Heart left ventricle (tissue), 13 donors: ENCODE results near the gene OLFM1.

Source experiments
- CTCF ChIP-seq, 12 donors: fragments of 200-600 bp; sonication (generic) in 4 of 12; IDR thresholded peaks; one replicate each; pipeline versions ENCODE4 v1.5.0 to v1.8.0; 2018 to 2022; ENCODE audit warnings: antibody characterized with exemption in 12 of 12, mild to moderate bottlenecking in 5 of 12
- POLR2A ChIP-seq, 2 donors: fragments of 450-650 bp; IDR thresholded peaks; one replicate each; pipeline ENCODE4 v1.6.1; 2017; ENCODE audit warnings: antibody characterized with exemption in 2 of 2, mild to moderate bottlenecking in 2 of 2, moderate library complexity in 2 of 2
- donor health status: ischemic (EF 13 %, LVEDD 7.1; RV severe dilation, severe dysfunction).
- donor health status: DM: no; HTN: yes; CAD: no.
- donor health status: DM: no; HTN: no; CAD: no.
- donor health status: ischemic (EF 25% LVEDD 6.9; RV normal size, moderate dysfunction).
- donor health status: ischemic (EF 25% LVEDD 5.7; RV mildly dilated, moderate dysfunction).
- donor health status: ischemic (EF 35%, LVEDD 5.7; RV mildly dilated, moderate dysfunction).
- donor health status: nonischemic (EF 11% LVEDD 7.7; RV severe dilation, severe dysfunction).
- donor health status: DM: yes; HTN: yes; CAD: no.
- donor health status: PGD.
- donor health status: ischemic (EF 29% LVEDD 5.4; RV normal size, mild dysfunction).
- donor health status: nonischemic (EF 23%, LVEDD 6.1; RV moderate dilation, normal function).

- TF ChIP-seq CTCF (IDR thresholded peaks at IDR 0.05) (no peak), POLR2A (IDR thresholded peaks at IDR 0.05) (no peak)
Measured at GRCh38 chr9:135159801-135160200, 72.3 kb downstream of the OLFM1 start.
